ENCODE results near the gene PRKN.

PRKN gene

DNA sequence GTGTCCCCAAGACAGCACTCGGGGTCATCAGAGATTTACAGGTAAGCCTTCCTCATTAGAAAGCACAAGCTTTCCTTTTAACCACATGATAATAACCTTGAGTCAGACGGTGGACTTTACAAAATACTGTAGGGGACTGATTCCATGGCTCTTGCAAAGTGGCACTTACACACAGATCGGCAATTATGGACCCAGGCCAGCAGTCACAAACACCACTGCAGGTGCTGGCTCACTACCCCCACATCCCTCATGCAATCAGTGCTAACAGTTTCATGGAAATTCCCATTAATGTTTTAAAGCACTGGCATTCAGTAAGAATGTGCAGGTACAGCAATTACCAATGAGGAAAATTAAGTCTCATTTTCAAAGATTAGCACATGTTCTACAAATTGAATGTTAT, 516.5 kb downstream of the PRKN start:
- no peak overlapping the region for H3K27ac ChIP-seq
- TF ChIP-seq, protein P1, sequence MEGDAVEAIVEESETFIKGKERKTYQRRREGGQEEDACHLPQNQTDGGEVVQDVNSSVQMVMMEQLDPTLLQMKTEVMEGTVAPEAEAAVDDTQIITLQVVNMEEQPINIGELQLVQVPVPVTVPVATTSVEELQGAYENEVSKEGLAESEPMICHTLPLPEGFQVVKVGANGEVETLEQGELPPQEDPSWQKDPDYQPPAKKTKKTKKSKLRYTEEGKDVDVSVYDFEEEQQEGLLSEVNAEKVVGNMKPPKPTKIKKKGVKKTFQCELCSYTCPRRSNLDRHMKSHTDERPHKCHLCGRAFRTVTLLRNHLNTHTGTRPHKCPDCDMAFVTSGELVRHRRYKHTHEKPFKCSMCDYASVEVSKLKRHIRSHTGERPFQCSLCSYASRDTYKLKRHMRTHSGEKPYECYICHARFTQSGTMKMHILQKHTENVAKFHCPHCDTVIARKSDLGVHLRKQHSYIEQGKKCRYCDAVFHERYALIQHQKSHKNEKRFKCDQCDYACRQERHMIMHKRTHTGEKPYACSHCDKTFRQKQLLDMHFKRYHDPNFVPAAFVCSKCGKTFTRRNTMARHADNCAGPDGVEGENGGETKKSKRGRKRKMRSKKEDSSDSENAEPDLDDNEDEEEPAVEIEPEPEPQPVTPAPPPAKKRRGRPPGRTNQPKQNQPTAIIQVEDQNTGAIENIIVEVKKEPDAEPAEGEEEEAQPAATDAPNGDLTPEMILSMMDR (conservative IDR thresholded peaks at IDR 0.05): no peak

DNA sequence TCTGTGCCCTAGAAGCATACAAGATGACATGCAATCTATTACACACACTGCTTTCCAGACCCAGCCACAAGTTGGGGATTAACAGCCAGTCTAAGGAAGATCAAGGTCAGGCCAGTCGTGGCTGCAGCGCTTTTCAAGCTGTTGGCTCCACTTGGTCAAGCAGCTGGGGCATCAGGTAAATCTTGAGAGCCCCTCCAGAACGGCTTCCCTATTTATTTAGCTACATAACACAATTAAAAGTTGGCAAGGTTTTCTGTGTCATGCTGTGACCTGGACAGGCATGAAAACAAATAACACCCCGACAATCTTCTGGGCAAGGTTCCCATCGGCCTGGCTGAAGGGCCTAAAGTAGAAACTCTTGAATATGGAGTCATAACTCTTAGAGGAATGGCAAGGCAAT, 524.3 kb downstream of the PRKN start:
- H3K27ac ChIP-seq: no peak overlapping the region
- TF ChIP-seq, protein P1 (conservative IDR thresholded peaks at IDR 0.05): no peak

DNA sequence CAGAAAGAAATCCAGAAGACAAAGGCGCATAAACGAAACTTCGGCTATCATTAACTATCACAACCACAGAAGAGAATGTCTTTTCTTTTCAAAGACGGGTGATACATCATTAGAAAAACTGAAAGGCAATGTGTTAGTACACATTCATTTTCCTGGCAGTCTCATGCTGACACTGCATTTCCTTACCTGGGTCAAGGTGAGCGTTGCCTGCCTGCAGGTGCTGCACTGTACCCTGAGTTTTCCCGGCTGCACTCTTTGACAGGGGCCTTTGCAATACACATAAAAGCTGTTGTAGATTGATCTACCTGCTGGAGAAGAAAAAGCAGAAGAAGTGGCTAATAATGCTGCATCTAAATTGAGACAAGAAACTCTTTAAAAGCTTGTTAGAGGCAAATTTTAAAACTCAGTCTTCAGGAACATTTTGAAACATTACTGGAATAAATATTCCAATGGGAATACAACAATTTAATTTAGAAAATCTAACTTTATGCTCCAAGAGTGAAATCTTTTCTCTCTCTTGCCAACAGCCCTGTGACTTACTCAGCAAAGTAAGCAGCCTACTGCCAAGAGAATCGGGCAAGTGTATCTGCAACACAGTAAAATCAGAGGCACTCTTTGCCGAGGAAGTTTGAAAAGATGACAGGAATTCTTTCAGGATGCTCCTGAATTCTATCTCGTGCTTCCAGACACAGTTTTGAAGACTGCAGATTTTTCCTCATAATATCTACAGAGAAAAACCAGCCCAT, 526.4 kb downstream of the PRKN start:
- TF ChIP-seq, protein P1 (conservative IDR thresholded peaks at IDR 0.05): no peak
- H3K27ac ChIP-seq: no peak overlapping the region

DNA sequence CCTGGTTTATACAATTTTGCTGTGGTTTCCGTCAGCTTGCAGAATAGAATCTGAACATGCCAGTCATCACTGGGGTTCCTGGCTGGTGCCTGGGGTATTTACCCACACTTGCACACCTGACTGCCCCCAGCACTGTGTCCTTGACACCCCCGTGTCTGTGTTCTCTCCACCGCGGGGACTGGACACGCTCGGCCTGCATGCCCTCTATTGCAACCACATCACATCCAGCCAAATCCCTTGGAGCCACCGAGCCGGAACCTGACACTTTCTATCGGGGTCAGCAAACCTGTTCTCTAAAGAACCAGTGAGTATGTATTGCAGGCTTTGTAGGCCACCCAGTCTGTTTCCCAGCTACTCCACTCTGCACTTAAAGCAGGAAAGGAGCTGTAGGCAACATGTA, 527.5 kb downstream of the PRKN start:
- H3K27ac ChIP-seq: no peak overlapping the region
- TF ChIP-seq, protein P1 (conservative IDR thresholded peaks at IDR 0.05): no peak

DNA sequence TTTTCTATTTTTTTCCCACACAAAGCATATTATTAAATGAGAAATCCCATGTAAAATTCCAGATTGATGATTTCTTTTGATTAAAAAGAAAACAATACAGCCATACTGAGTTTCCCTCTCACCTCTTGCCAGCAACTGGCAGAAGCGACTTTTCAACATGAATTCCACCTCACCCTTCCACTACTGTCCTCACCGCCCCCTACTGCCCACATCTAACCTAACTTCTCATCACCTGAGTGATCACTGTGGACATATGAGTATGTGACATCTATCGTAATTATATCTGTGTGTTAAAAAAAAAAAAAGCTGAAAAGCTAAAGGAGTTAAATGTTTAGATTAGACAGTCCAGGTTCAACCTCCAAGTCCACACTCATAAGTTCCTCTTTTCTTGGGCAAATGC, 528.6 kb downstream of the PRKN start:
- TF ChIP-seq, protein P1 (conservative IDR thresholded peaks at IDR 0.05): no peak
- no peak overlapping the region for H3K27ac ChIP-seq

DNA sequence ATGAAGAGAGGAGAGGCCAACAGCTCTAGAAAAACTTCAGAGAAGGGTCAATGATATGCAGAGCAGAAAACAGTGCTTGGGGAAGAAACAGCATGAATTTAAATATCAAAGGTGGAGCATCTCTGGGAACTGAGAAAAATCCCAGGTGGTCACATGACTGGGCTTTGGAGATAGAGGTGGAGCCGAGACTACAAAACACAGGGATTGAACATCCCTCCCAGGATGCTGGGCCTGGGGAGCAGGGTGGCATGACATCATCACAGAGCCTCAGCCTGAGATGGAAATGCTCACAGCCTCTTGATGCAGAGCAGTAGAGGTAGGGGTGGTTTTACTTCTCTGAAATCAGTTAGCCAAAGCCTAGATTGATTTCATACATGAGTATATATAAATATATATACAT, 529.5 kb downstream of the PRKN start:
- TF ChIP-seq, protein P1 (conservative IDR thresholded peaks at IDR 0.05): no peak
- no peak overlapping the region for H3K27ac ChIP-seq

DNA sequence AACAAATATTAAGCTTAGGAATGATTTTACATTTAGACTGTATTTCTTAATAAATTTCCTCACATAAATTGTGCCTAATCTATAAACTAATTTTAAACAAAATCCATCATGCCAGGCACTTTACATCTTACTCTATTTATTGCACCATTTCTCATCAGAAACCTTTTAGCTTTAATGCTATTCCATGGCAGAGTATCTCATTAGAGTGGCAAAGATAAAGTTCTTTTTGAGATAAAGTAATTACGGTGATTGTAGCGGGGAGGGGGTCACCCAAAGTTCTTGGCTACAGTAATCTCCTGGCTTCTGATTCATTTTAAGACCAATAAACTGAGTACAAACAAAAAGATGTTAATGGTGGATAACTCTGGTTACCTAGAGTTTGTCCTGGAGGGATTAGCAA, 532.1 kb downstream of the PRKN start:
- no peak overlapping the region for H3K27ac ChIP-seq
- TF ChIP-seq, protein P1 (conservative IDR thresholded peaks at IDR 0.05): no peak

Measured in VCaP (cell line).